BJ (cell line): ENCODE results near the gene RSAD1. TPM values are rescaled to one million over a fixed set of nuclear protein-coding genes. Genes with fewer than 3 reads are reported as not detected.

Experiments
- CTCF ChIA-PET: fragments of 350-600 bp; formaldehyde crosslinking; extraction: SDS; loops from one replicate; lab custom pipeline; 2021; ENCODE audit warnings: antibody characterized with exemption, inconsistent platforms; lab: Yijun Ruan, JAX
- POLR2A ChIA-PET: fragments of 300-600 bp; sonication (Branson Sonifier 250); formaldehyde crosslinking; extraction: SDS; loops from one replicate; lab custom pipeline; 2021; ENCODE audit warnings: antibody characterized with exemption; lab: Charles Lee
- DNase-seq: peaks from one replicate; pipeline ENCODE4 v3.0.0-alpha.2; 2011; ENCODE audit warnings: low read depth
- H3K27me3 ChIP-seq: 2 replicates; pipeline ENCODE4 v1.6.0; 2011; ENCODE audit warnings: low read length; ENCODE audit not compliant: control insufficient read depth, insufficient read depth
- H3K36me3 ChIP-seq: 2 replicates; pipeline ENCODE4 v1.5.1; 2011; ENCODE audit warnings: low read length; ENCODE audit not compliant: control insufficient read depth, insufficient read depth
- H3K4me3 ChIP-seq: 2 replicates; pipeline ENCODE4 v1.5.1; 2011; ENCODE audit warnings: low read depth, mild to moderate bottlenecking, control low read depth, low read length
- CTCF ChIP-seq: IDR thresholded peaks from 2 replicates; pipeline ENCODE4 v1.5.1; 2011; ENCODE audit warnings: low read depth, mild to moderate bottlenecking, control low read depth, inconsistent platforms, low read length, moderate library complexity; ENCODE audit not compliant: insufficient read depth
- polyA plus RNA-seq: library from polyadenylated mRNA; depleted of rRNA; stranded (reverse); fragments of >200 nt; gene quantifications from 2 replicates; pipeline ENCODE4 v1.2.3, GENCODE V29; 2011

The RSAD1 gene
- polyA plus RNA-seq, 1 experiment: 22.6 TPM

GRCh38 chr17:50480142-50480764 lies 1.6 kb downstream of the RSAD1 start:
- no peak for TF ChIP-seq CTCF
- no peak overlapping the region for H3K4me3 ChIP-seq
- H3K36me3 ChIP-seq: peaks cover 10% of the 10 kb centered on the region
- peaks cover 2% of the 10 kb centered on the region; the same call in 1 of the 2 replicates for H3K27me3 ChIP-seq
- DNase-seq: no peak
- POLR2A ChIA-PET: interaction anchor here (0.5 kb wide), 1 partner anchor 275 kb away, joined by 3 read pairs; no protein-coding TSS in a partner anchor
- CTCF ChIA-PET: interaction anchor here (0.9 to 2.1 kb wide), 18 partner anchors 8 to 213 kb away, joined by 3 to 27 read pairs (median 4); partner anchors contain the start of gene LRRC59

GRCh38 chr17:50480854-50481490 lies 2.3 kb downstream of the RSAD1 start:
- DNase-seq: no peak
- POLR2A ChIA-PET: no interaction called here
- H3K36me3 ChIP-seq: peaks cover 10% of the 10 kb centered on the region
- TF ChIP-seq CTCF: no peak
- peaks cover 2% of the 10 kb centered on the region; the same call in 1 of the 2 replicates for H3K27me3 ChIP-seq
- H3K4me3 ChIP-seq: no peak overlapping the region
- CTCF ChIA-PET: interaction anchor here (0.7 to 3.3 kb wide), 9 partner anchors 13 to 361 kb away, joined by 3 to 13 read pairs (median 3); partner anchors contain the start of gene CHAD

GRCh38 chr17:50481648-50482047 lies 3.0 kb downstream of the RSAD1 start:
- ChIA-PET CTCF (interaction anchor here (0.5 to 3.3 kb wide), 21 partner anchors 12 to 554 kb away, joined by 3 to 14 read pairs (median 3); partner anchors contain the start of gene CHAD), POLR2A (no interaction called here)
- Histone ChIP-seq H3K36me3 (peaks cover 10% of the 10 kb centered on the region), H3K4me3 (no peak overlapping the region), H3K27me3 (no peaks in the 10 kb centered on the region)
- DNase-seq: no peak
- TF ChIP-seq CTCF: no peak

GRCh38 chr17:50482110-50482509 lies 3.5 kb downstream of the RSAD1 start:
- TF ChIP-seq CTCF: no peak
- peaks cover 10% of the 10 kb centered on the region for H3K36me3 ChIP-seq
- H3K27me3 ChIP-seq: no peaks in the 10 kb centered on the region
- DNase-seq: no peak
- H3K4me3 ChIP-seq: no peak overlapping the region
- CTCF ChIA-PET: interaction anchor here (0.5 to 3.3 kb wide), 22 partner anchors 12 to 554 kb away, joined by 3 to 14 read pairs (median 3); partner anchors contain the start of gene CHAD
- POLR2A ChIA-PET: no interaction called here

- no peak overlapping the region for H3K4me3 ChIP-seq
- peaks cover 10% of the 10 kb centered on the region for H3K36me3 ChIP-seq
- peak; percentile 90 for TF ChIP-seq CTCF
- CTCF ChIA-PET: interaction anchor here (0.6 to 3.3 kb wide), 22 partner anchors 9 to 359 kb away, joined by 3 to 14 read pairs (median 4); partner anchors contain the start of gene CHAD
- H3K27me3 ChIP-seq: no peaks in the 10 kb centered on the region
- peak; percentile 80 for DNase-seq
- POLR2A ChIA-PET: no interaction called here
These were observed 3.9 kb downstream of the RSAD1 start for GRCh38 chr17:50482516-50482915.
